ENCODE results near the gene CENPP. TPM values are rescaled to one million over a fixed set of nuclear protein-coding genes. Genes with fewer than 3 reads are reported as not detected.

Gene CENPP
- total RNA-seq, 2 donors from 2014 or later = 3.1 to 11.0 TPM

GRCh38 chr9:92496396-92497176, 170.8 kb downstream of the CENPP start:
- H3K27ac ChIP-seq = no peak overlapping the region
- DNase-seq = no peak
- H3K27me3 ChIP-seq = no peaks in the 10 kb centered on the region
- H3K4me3 ChIP-seq = no peak overlapping the region
- no peaks in the 10 kb centered on the region for H3K9me3 ChIP-seq
- no peak overlapping the region for H3K9ac ChIP-seq (ENCODE audit: low read depth in 2 of 2, low read length in 2 of 2)
- no peak for TF ChIP-seq CTCF (IDR thresholded peaks at IDR 0.05)
- no peaks in the 10 kb centered on the region for H3K4me1 ChIP-seq
- intact Hi-C loops (cut with DNase I) = no loop called here
- H3K36me3 ChIP-seq = no peaks in the 10 kb centered on the region

DNA sequence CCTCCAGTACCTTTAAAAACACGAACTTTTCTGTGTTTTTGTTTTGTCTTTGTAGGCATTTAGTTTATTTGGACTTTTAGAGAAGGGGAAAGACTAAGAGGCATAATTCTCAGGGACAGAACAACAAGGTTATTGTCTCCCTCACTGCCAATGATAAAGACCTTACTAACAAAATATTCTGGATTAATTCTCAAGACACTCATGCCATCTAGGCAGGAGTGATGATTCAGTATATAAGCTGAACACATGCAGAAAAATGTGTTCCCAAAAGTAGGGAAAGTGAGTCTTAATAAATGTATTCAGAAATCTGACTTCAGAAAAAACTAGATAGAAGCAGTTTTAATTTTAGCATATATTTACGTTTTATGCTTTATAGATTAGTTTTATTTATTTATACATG, 173.9 kb downstream of the CENPP start:
- Histone ChIP-seq H3K27me3 (no peaks in the 10 kb centered on the region), H3K9me3 (no peaks in the 10 kb centered on the region), H3K4me3 (no peak overlapping the region), H3K4me1 (no peaks in the 10 kb centered on the region), H3K27ac (no peak overlapping the region), H3K36me3 (no peaks in the 10 kb centered on the region), H3K9ac (ENCODE audit: low read depth in 2 of 2, low read length in 2 of 2) (no peak overlapping the region)
- DNase-seq = no peak
- intact Hi-C loops (cut with DNase I) = loop anchor here (5.0 kb wide), 1 partner anchor 133 kb away; no protein-coding TSS in a partner anchor
- TF ChIP-seq CTCF (IDR thresholded peaks at IDR 0.05) = no peak

GRCh38 chr9:92500725-92501124, 175.0 kb downstream of the CENPP start:
- H3K27ac ChIP-seq = no peak overlapping the region
- no peaks in the 10 kb centered on the region for H3K36me3 ChIP-seq
- no peaks in the 10 kb centered on the region for H3K9me3 ChIP-seq
- H3K9ac ChIP-seq (ENCODE audit: low read depth in 2 of 2, low read length in 2 of 2) = no peak overlapping the region
- intact Hi-C loops (cut with DNase I) = loop anchor here (5.0 kb wide), 1 partner anchor 132 kb away; no protein-coding TSS in a partner anchor
- no peak for TF ChIP-seq CTCF (IDR thresholded peaks at IDR 0.05)
- H3K27me3 ChIP-seq = no peaks in the 10 kb centered on the region
- no peak overlapping the region for H3K4me3 ChIP-seq
- no peak for DNase-seq
- H3K4me1 ChIP-seq = no peaks in the 10 kb centered on the region

GRCh38 chr9:92501671-92502393, 176.1 kb downstream of the CENPP start:
- H3K27ac ChIP-seq = no peak overlapping the region
- intact Hi-C loops (cut with DNase I) = loop anchor here (5.0 kb wide), 1 partner anchor 130 kb away; no protein-coding TSS in a partner anchor
- H3K27me3 ChIP-seq = no peaks in the 10 kb centered on the region
- H3K9me3 ChIP-seq = no peaks in the 10 kb centered on the region
- DNase-seq = peak; percentile 41
- TF ChIP-seq CTCF (IDR thresholded peaks at IDR 0.05) = peak; percentile 43
- H3K36me3 ChIP-seq = no peaks in the 10 kb centered on the region
- no peaks in the 10 kb centered on the region for H3K4me1 ChIP-seq
- H3K4me3 ChIP-seq = no peak overlapping the region
- H3K9ac ChIP-seq (ENCODE audit: low read depth in 2 of 2, low read length in 2 of 2) = no peak overlapping the region

- no peaks in the 10 kb centered on the region for H3K36me3 ChIP-seq
- no peaks in the 10 kb centered on the region for H3K27me3 ChIP-seq
- H3K27ac ChIP-seq = no peak overlapping the region
- no peak for DNase-seq
- H3K4me1 ChIP-seq = no peaks in the 10 kb centered on the region
- no peaks in the 10 kb centered on the region for H3K9me3 ChIP-seq
- no peak for TF ChIP-seq CTCF (IDR thresholded peaks at IDR 0.05)
- H3K9ac ChIP-seq (ENCODE audit: low read depth in 2 of 2, low read length in 2 of 2) = no peak overlapping the region
- no peak overlapping the region for H3K4me3 ChIP-seq
- intact Hi-C loops (cut with DNase I) = loop anchor here (5.0 kb wide), 1 partner anchor 129 kb away; no protein-coding TSS in a partner anchor
These were observed 177.4 kb downstream of the CENPP start for GRCh38 chr9:92503156-92503555.
